Neural progenitor cell (in vitro differentiated cells): ENCODE data around the gene ARL4D. TPM values are rescaled to one million over a fixed set of nuclear protein-coding genes. Genes with fewer than 3 reads are reported as not detected.
"Not testable (repeated sequence)": the region's sequence is repeated elsewhere in the genome, so short reads cannot be mapped to it uniquely, and the experiment has no call there.

Experiments used
- DNase-seq: peaks from one replicate; pipeline ENCODE4 v3.0.0-alpha.2; 2016; ENCODE audit warnings: low spot score
- H2AFZ ChIP-seq: fragments of 200-600 bp; sonication (generic); replicated peaks from 2 replicates; pipeline ENCODE4 v1.6.1; 2016; ENCODE audit warnings: antibody characterized with exemption
- H3F3A ChIP-seq: fragments of 200-600 bp; sonication (generic); 2 replicates; pipeline ENCODE4 v1.6.1; 2016; ENCODE audit warnings: antibody characterized with exemption, low read depth
- H3K27ac ChIP-seq: fragments of 200-600 bp; sonication (generic); 2 replicates; pipeline ENCODE4 v1.5.1; 2016; ENCODE audit warnings: mild to moderate bottlenecking
- H3K27me3 ChIP-seq: fragments of 200-600 bp; sonication (generic); 2 replicates; pipeline ENCODE4 v1.6.1; 2016; ENCODE audit warnings: mild to moderate bottlenecking, moderate library complexity
- H3K36me3 ChIP-seq: fragments of 200-600 bp; sonication (generic); 2 replicates; pipeline ENCODE4 v1.5.1; 2016
- H3K4me1 ChIP-seq: fragments of 200-600 bp; sonication (generic); 2 replicates; pipeline ENCODE4 v1.6.1; 2016; ENCODE audit warnings: mixed run types
- H3K4me2 ChIP-seq: fragments of 200-600 bp; sonication (generic); 2 replicates; pipeline ENCODE4 v1.6.1; 2016
- H3K4me3 ChIP-seq: fragments of 200-600 bp; sonication (generic); 2 replicates; pipeline ENCODE4 v1.5.1; 2016
- H3K79me2 ChIP-seq: fragments of 200-600 bp; sonication (generic); 2 replicates; pipeline ENCODE4 v1.6.1; 2016; ENCODE audit warnings: low read depth
- H3K9ac ChIP-seq: fragments of 200-600 bp; sonication (generic); 2 replicates; pipeline ENCODE4 v1.6.1; 2016
- H3K9me3 ChIP-seq: fragments of 200-600 bp; sonication (generic); 2 replicates; pipeline ENCODE4 v1.5.1; 2016; ENCODE audit warnings: low read depth
- H4K20me1 ChIP-seq: fragments of 200-600 bp; sonication (generic); 2 replicates; pipeline ENCODE4 v1.6.1; 2016; ENCODE audit warnings: low read depth
- H3K27ac Mint-ChIP-seq: 3 replicates; pipeline ENCODE4 v1.8.0; 2021; ENCODE audit warnings: mixed read lengths
- H3K27me3 Mint-ChIP-seq: 2 replicates; pipeline ENCODE4 v1.8.0; 2022; ENCODE audit warnings: low read depth, mild to moderate bottlenecking, inconsistent platforms, moderate library complexity, mixed read lengths; ENCODE audit not compliant: insufficient read depth
- H3K36me3 Mint-ChIP-seq: 3 replicates; pipeline ENCODE4 v1.8.0; 2021; ENCODE audit warnings: mixed read lengths
- H3K4me1 Mint-ChIP-seq: 3 replicates; pipeline ENCODE4 v1.8.0; 2021; ENCODE audit warnings: mixed read lengths
- H3K4me3 Mint-ChIP-seq: 3 replicates; pipeline ENCODE4 v1.8.0; 2021; ENCODE audit warnings: mild to moderate bottlenecking, moderate library complexity, mixed read lengths
- H3K9me3 Mint-ChIP-seq: 3 replicates; pipeline ENCODE4 v1.8.0; 2020; ENCODE audit warnings: mixed read lengths
- CTCF ChIP-seq: fragments of 200-600 bp; sonication (generic); IDR thresholded peaks from 2 replicates; pipeline ENCODE4 v1.5.1; 2017; ENCODE audit warnings: antibody characterized with exemption, mild to moderate bottlenecking
- EZH2 ChIP-seq: fragments of 200-600 bp; sonication (generic); IDR thresholded peaks from 2 replicates; pipeline ENCODE4 v1.6.1; 2017; ENCODE audit warnings: antibody characterized with exemption, mild to moderate bottlenecking, moderate library complexity
- EZH2phosphoT487 ChIP-seq: fragments of 200-600 bp; sonication (generic); IDR thresholded peaks from 2 replicates; pipeline ENCODE4 v1.6.1; 2017; ENCODE audit warnings: antibody characterized with exemption
- total RNA-seq: library from RNA; depleted of rRNA; stranded (reverse); fragments of >200 nt; gene quantifications from 2 replicates; pipeline ENCODE4 v1.2.3, GENCODE V29; 2015; ENCODE audit warnings: low replicate concordance

The ARL4D gene
- total RNA-seq, 1 donor from 2014 or later = 9.2 TPM

DNA sequence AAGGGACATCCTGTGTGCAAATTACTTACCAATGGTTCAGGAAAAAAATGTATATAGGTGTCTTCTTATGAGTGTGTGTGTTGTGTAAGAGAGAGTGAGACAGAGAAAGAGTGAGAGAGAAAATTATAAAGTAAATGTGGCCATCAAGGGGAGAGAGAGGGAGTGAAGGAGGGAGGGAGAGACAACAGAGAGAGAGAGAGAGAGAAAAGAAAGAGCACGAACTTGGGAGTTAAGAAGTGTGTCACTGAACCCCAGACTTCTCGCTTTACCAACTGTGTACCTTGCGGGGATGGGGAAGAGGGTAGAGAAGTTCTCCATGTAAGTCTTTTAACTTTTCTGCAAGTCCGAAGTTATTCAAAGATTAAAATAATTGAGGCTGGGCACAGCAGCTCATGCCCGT is 28.8 kb upstream of the ARL4D start:
- H3K27me3 ChIP-seq = no peaks in the 10 kb centered on the region
- DNase-seq = no peak
- H3K79me2 ChIP-seq = no peaks in the 10 kb centered on the region
- no peak overlapping the region for H3K4me3 Mint-ChIP-seq
- H2AFZ ChIP-seq = no peak overlapping the region
- no peaks in the 10 kb centered on the region for H3K9me3 Mint-ChIP-seq
- no peaks in the 10 kb centered on the region for H3K36me3 ChIP-seq
- peaks cover 11% of the 10 kb centered on the region for H3K27me3 Mint-ChIP-seq
- H3K9ac ChIP-seq = no peak overlapping the region
- no peak overlapping the region for H3K4me2 ChIP-seq
- peaks cover 41% of the 10 kb centered on the region for H3F3A ChIP-seq
- H3K36me3 Mint-ChIP-seq = no peaks in the 10 kb centered on the region
- no peak overlapping the region for H3K27ac ChIP-seq
- no peak overlapping the region for H3K4me3 ChIP-seq
- H3K27ac Mint-ChIP-seq = no peak overlapping the region
- peaks cover 46% of the 10 kb centered on the region for H3K4me1 Mint-ChIP-seq
- no peaks in the 10 kb centered on the region for H4K20me1 ChIP-seq
- no peak for TF ChIP-seq EZH2
- H3K9me3 ChIP-seq = no peaks in the 10 kb centered on the region
- H3K4me1 ChIP-seq = peaks cover 5% of the 10 kb centered on the region

- H3K36me3 Mint-ChIP-seq = no peaks in the 10 kb centered on the region
- H3K4me3 Mint-ChIP-seq = peak overlapping the region; percentile 41
- H3K27ac Mint-ChIP-seq = peak overlapping the region; percentile 81
Observed at GRCh38 chr17:43371227-43371821, 27.5 kb upstream of the ARL4D start.

GRCh38 chr17:43372273-43372911 is 26.4 kb upstream of the ARL4D start:
- H2AFZ ChIP-seq = no peak overlapping the region
- H3K27me3 ChIP-seq = no peaks in the 10 kb centered on the region
- H3F3A ChIP-seq = peaks cover 32% of the 10 kb centered on the region
- H3K79me2 ChIP-seq = no peaks in the 10 kb centered on the region
- no peaks in the 10 kb centered on the region for H3K36me3 Mint-ChIP-seq
- H3K4me3 Mint-ChIP-seq = peak overlapping the region; percentile 7
- H3K4me1 ChIP-seq = peaks cover 5% of the 10 kb centered on the region
- no peak overlapping the region for H3K4me3 ChIP-seq
- H3K27ac Mint-ChIP-seq = peak overlapping the region; percentile 46
- no peak for DNase-seq
- H3K36me3 ChIP-seq = no peaks in the 10 kb centered on the region
- no peak overlapping the region for H3K4me2 ChIP-seq
- no peaks in the 10 kb centered on the region for H4K20me1 ChIP-seq
- no peaks in the 10 kb centered on the region for H3K9me3 ChIP-seq
- H3K9me3 Mint-ChIP-seq = no peaks in the 10 kb centered on the region
- peaks cover 34% of the 10 kb centered on the region for H3K4me1 Mint-ChIP-seq
- H3K27me3 Mint-ChIP-seq = peaks cover 12% of the 10 kb centered on the region
- H3K27ac ChIP-seq = no peak overlapping the region
- TF ChIP-seq EZH2 = no peak
- no peak for TF ChIP-seq EZH2phosphoT487
- TF ChIP-seq CTCF = no peak
- no peak overlapping the region for H3K9ac ChIP-seq

More at GRCh38 chr17:43371227-43371821, 27.5 kb upstream of the ARL4D start:
- Histone ChIP-seq H3K4me1 (peaks cover 5% of the 10 kb centered on the region), H4K20me1 (no peaks in the 10 kb centered on the region), H3K79me2 (no peaks in the 10 kb centered on the region), H3F3A (peaks cover 41% of the 10 kb centered on the region), H2AFZ (no peak overlapping the region), H3K27ac (no peak overlapping the region), H3K4me2 (no peak overlapping the region), H3K9ac (no peak overlapping the region), H3K9me3 (no peaks in the 10 kb centered on the region), H3K36me3 (no peaks in the 10 kb centered on the region), H3K27me3 (no peaks in the 10 kb centered on the region), H3K4me3 (no peak overlapping the region)
- H3K9me3 Mint-ChIP-seq = no peaks in the 10 kb centered on the region
- no peak for TF ChIP-seq EZH2
- TF ChIP-seq EZH2phosphoT487 = no peak
- TF ChIP-seq CTCF = no peak
- peaks cover 14% of the 10 kb centered on the region for H3K27me3 Mint-ChIP-seq
- peaks cover 37% of the 10 kb centered on the region for H3K4me1 Mint-ChIP-seq
- no peak for DNase-seq

GRCh38 chr17:43373356-43373755 is 25.4 kb upstream of the ARL4D start:
- Histone ChIP-seq H3K36me3 (no peaks in the 10 kb centered on the region), H3K27ac (no peak overlapping the region), H3K4me2 (no peak overlapping the region), H3K9ac (no peak overlapping the region), H3K27me3 (no peaks in the 10 kb centered on the region), H3F3A (peaks cover 22% of the 10 kb centered on the region), H3K4me1 (peaks cover 5% of the 10 kb centered on the region), H3K4me3 (no peak overlapping the region), H2AFZ (no peak overlapping the region), H3K79me2 (no peaks in the 10 kb centered on the region), H4K20me1 (no peaks in the 10 kb centered on the region), H3K9me3 (no peaks in the 10 kb centered on the region)
- no peaks in the 10 kb centered on the region for H3K36me3 Mint-ChIP-seq
- peaks cover 24% of the 10 kb centered on the region for H3K4me1 Mint-ChIP-seq
- TF ChIP-seq EZH2 = no peak
- TF ChIP-seq EZH2phosphoT487 = no peak
- no peak for TF ChIP-seq CTCF
- H3K27ac Mint-ChIP-seq = no peak overlapping the region
- no peak for DNase-seq
- no peak overlapping the region for H3K4me3 Mint-ChIP-seq
- no peaks in the 10 kb centered on the region for H3K9me3 Mint-ChIP-seq
- H3K27me3 Mint-ChIP-seq = peaks cover 12% of the 10 kb centered on the region

GRCh38 chr17:43375915-43376314 is 22.9 kb upstream of the ARL4D start:
- not testable (repeated sequence) for H3K4me2 ChIP-seq, H3K4me1 ChIP-seq, H3K4me3 ChIP-seq, H3K4me3 Mint-ChIP-seq, H3K36me3 ChIP-seq, H3K36me3 Mint-ChIP-seq, H2AFZ ChIP-seq, H3K27me3 ChIP-seq, H4K20me1 ChIP-seq, H3K27ac ChIP-seq, H3K9me3 ChIP-seq, H3F3A ChIP-seq, H3K27ac Mint-ChIP-seq, H3K79me2 ChIP-seq, H3K9ac ChIP-seq, DNase-seq
- Mint-ChIP-seq H3K9me3 (peaks cover 13% of the 10 kb centered on the region), H3K4me1 (peaks cover 19% of the 10 kb centered on the region), H3K27me3 (peaks cover 14% of the 10 kb centered on the region)
